ENCODE data around the gene UVRAG. TPM values are rescaled to one million over a fixed set of nuclear protein-coding genes. Genes with fewer than 3 reads are reported as not detected.

UVRAG gene
- total and polyA plus RNA-seq, 12 donors = 5.0 to 18.3 (median 13.4) TPM

- WGBS, 2 donors = 94 to 96% methylated on average over 6 of the region's 6 CpGs
- H3K27ac ChIP-seq = no peak overlapping the region
- no peak for DNase-seq
- TF ChIP-seq, protein P1, sequence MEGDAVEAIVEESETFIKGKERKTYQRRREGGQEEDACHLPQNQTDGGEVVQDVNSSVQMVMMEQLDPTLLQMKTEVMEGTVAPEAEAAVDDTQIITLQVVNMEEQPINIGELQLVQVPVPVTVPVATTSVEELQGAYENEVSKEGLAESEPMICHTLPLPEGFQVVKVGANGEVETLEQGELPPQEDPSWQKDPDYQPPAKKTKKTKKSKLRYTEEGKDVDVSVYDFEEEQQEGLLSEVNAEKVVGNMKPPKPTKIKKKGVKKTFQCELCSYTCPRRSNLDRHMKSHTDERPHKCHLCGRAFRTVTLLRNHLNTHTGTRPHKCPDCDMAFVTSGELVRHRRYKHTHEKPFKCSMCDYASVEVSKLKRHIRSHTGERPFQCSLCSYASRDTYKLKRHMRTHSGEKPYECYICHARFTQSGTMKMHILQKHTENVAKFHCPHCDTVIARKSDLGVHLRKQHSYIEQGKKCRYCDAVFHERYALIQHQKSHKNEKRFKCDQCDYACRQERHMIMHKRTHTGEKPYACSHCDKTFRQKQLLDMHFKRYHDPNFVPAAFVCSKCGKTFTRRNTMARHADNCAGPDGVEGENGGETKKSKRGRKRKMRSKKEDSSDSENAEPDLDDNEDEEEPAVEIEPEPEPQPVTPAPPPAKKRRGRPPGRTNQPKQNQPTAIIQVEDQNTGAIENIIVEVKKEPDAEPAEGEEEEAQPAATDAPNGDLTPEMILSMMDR (IDR thresholded peaks at IDR 0.05) = no peak
- no peaks in the 10 kb centered on the region for H3K36me3 ChIP-seq
- no peaks in the 10 kb centered on the region for H3K9me3 ChIP-seq
- no peak overlapping the region for H3K4me3 ChIP-seq
- ATAC-seq = no peak
- H3K4me1 ChIP-seq = peaks cover 0 to 69% (median 34%) of the 10 kb centered on the region in 9 donors
- H3K27me3 ChIP-seq = no peaks in the 10 kb centered on the region
- intact Hi-C loops (cut with DNase I) = no loop called here
Observed at GRCh38 chr11:75950141-75950540, 135.1 kb downstream of the UVRAG start.

DNA sequence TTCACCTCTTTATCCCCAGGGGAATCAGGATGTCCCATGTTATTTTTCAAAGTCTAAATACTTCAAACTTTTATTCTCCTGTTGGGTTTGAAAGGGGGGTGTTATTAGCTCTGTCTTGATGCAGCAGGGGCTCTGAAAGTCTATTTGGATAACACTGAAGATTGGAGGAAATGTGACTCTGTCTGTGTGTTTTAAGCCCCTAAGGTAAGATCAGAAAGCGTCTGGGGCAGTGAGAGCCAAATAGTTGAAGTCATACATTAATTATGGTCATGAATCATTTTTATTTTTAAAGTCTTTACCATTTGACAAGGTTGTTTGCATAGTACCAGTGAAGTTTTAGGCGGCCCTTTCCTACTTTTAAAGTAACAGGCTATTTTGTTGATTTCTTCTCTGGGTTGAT, 139.0 kb downstream of the UVRAG start:
- Histone ChIP-seq H3K36me3 (no peaks in the 10 kb centered on the region), H3K4me1 (peaks cover 0 to 35% (median 11%) of the 10 kb centered on the region in 9 donors), H3K4me3 (no peak overlapping the region), H3K27me3 (no peaks in the 10 kb centered on the region), H3K27ac (peak overlapping the region in 2 of 10 donors; percentile 21 to 30), H3K9me3 (peaks cover 0 to 3% (median 0%) of the 10 kb centered on the region in 11 donors)
- 64 to 68% methylated on average over 2 of the region's 2 CpGs for WGBS, 2 donors
- intact Hi-C loops (cut with DNase I) = no loop called here
- TF ChIP-seq, protein P1 (IDR thresholded peaks at IDR 0.05) = no peak
- DNase-seq (no peak), ATAC-seq (peak in 5 of 8 donors; percentile 40 to 85 (median 51))

DNA sequence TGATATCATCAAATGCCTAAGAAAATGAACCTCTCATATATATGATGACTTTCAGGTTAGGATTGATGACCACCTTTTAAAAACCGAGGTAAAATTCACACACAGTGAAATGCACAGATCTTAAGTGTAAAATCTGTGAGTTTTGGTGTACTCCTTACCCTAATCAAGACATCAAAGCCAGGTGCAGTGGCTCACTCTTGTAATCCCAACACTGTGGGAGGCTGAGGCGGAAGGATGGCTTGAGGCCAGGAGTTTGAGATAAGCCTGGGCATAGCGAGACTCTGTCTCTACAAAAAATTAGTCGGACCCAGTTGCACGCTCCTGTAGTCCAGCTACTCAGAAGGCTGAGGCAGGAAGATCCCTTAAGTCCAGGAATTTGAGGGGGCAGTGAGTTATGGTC, 140.4 kb downstream of the UVRAG start:
- Histone ChIP-seq H3K27me3 (no peaks in the 10 kb centered on the region), H3K27ac (no peak overlapping the region), H3K36me3 (no peaks in the 10 kb centered on the region), H3K9me3 (peaks cover 0 to 4% (median 0%) of the 10 kb centered on the region in 11 donors), H3K4me3 (no peak overlapping the region), H3K4me1 (peaks cover 0 to 32% (median 11%) of the 10 kb centered on the region in 9 donors)
- intact Hi-C loops (cut with DNase I) = no loop called here
- TF ChIP-seq, protein P1 (IDR thresholded peaks at IDR 0.05) = no peak
- ATAC-seq (no peak), DNase-seq (no peak)
- 78 to 80% methylated on average over 5 of the region's 5 CpGs for WGBS, 2 donors

GRCh38 chr11:75959540-75959939, 144.5 kb downstream of the UVRAG start:
- no peak overlapping the region for H3K4me3 ChIP-seq
- 93 to 97% methylated on average over 2 of the region's 2 CpGs for WGBS, 2 donors
- H3K27me3 ChIP-seq = no peaks in the 10 kb centered on the region
- DNase-seq (no peak), ATAC-seq (no peak)
- peaks cover 0 to 14% (median 0%) of the 10 kb centered on the region in 9 donors for H3K36me3 ChIP-seq
- peaks cover 0 to 4% (median 0%) of the 10 kb centered on the region in 11 donors for H3K9me3 ChIP-seq
- no peak overlapping the region for H3K27ac ChIP-seq
- intact Hi-C loops (cut with DNase I) = no loop called here
- H3K4me1 ChIP-seq = peaks cover 0 to 21% (median 3%) of the 10 kb centered on the region in 9 donors
- TF ChIP-seq, protein P1 (IDR thresholded peaks at IDR 0.05) = no peak
